Smooth muscle cell (in vitro differentiated cells): ENCODE results near the gene TMCO1. TPM values are rescaled to one million over a fixed set of nuclear protein-coding genes. Genes with fewer than 3 reads are reported as not detected.
A peak's percentile ranks its signal among the peaks of the same experiment; 100 is the strongest.

Source experiments
- DNase-seq: peaks from one replicate; lab custom pipeline; 2025; ENCODE audit not compliant: unreplicated experiment; lab: John Stamatoyannopoulos, UW
- H2AFZ ChIP-seq: fragments of 200-600 bp; sonication (generic); 2 replicates; pipeline ENCODE4 v1.6.0; 2016; ENCODE audit warnings: antibody characterized with exemption, low read depth, mild to moderate bottlenecking
- H3F3A ChIP-seq: fragments of 200-600 bp; sonication (generic); 2 replicates; pipeline ENCODE4 v1.6.0; 2017; ENCODE audit warnings: antibody characterized with exemption, low read depth
- H3K27ac ChIP-seq: fragments of 200-600 bp; sonication (generic); 2 replicates; pipeline ENCODE4 v1.5.1; 2016; ENCODE audit warnings: low read depth, mild to moderate bottlenecking
- H3K27me3 ChIP-seq: fragments of 200-600 bp; sonication (generic); 2 replicates; pipeline ENCODE4 v1.6.1; 2016; ENCODE audit warnings: low read depth, mild to moderate bottlenecking
- H3K36me3 ChIP-seq: fragments of 200-600 bp; sonication (generic); 2 replicates; pipeline ENCODE4 v1.5.1; 2016; ENCODE audit warnings: low read depth
- H3K4me1 ChIP-seq: fragments of 200-600 bp; sonication (generic); 2 replicates; pipeline ENCODE4 v1.5.1; 2016; ENCODE audit warnings: low read depth
- H3K4me2 ChIP-seq: fragments of 200-600 bp; sonication (generic); 2 replicates; pipeline ENCODE4 v1.6.0; 2016; ENCODE audit warnings: mild to moderate bottlenecking
- H3K4me3 ChIP-seq: fragments of 200-600 bp; sonication (generic); 2 replicates; pipeline ENCODE4 v1.5.1; 2016; ENCODE audit warnings: mild to moderate bottlenecking
- H3K79me2 ChIP-seq: fragments of 200-600 bp; sonication (generic); 2 replicates; pipeline ENCODE4 v1.6.0; 2016; ENCODE audit warnings: low read depth, mild to moderate bottlenecking
- H3K9ac ChIP-seq: fragments of 200-600 bp; sonication (generic); 2 replicates; pipeline ENCODE4 v1.6.0; 2016; ENCODE audit warnings: low read depth
- H3K9me3 ChIP-seq: fragments of 200-600 bp; sonication (generic); replicated peaks from 2 replicates; pipeline ENCODE4 v1.5.1; 2016; ENCODE audit warnings: low read depth
- H4K20me1 ChIP-seq: fragments of 200-600 bp; sonication (generic); 2 replicates; pipeline ENCODE4 v1.6.0; 2016; ENCODE audit warnings: low read depth
- CTCF ChIP-seq: fragments of 200-600 bp; sonication (generic); IDR thresholded peaks from 2 replicates; pipeline ENCODE4 v1.5.1; 2017; ENCODE audit warnings: borderline replicate concordance, mild to moderate bottlenecking, antibody characterized with exemption; ENCODE audit not compliant: insufficient read depth, poor library complexity, severe bottlenecking
- WGBS: methylation state at CpG from one replicate; pipeline ENCODE4 v1.1.7; 2016; ENCODE audit warnings: low lambda C conversion rate; 5-methylcytosine and 5-hydroxymethylcytosine counted together
- polyA plus RNA-seq: library from polyadenylated mRNA; unstranded; fragments of >200 nt; fragmentation: Nextera tagmentation; extraction: Ambion mirVana; gene quantifications from 2 replicates; pipeline ENCODE4 v1.2.1, GENCODE V29; 2016
- total RNA-seq: library from RNA; depleted of rRNA; stranded (reverse); fragments of >200 nt; gene quantifications from 2 replicates; pipeline ENCODE4 v1.2.3, GENCODE V29; 2014

The TMCO1 gene
- total and polyA plus RNA-seq, 2 experiments from 2014 or later, result 135 to 146 TPM

GRCh38 chr1:165698761-165699052 is 70.0 kb downstream of the TMCO1 start:
- peak overlapping the region; percentile 95 for H3K27ac ChIP-seq

GRCh38 chr1:165697881-165698760 is 70.5 kb downstream of the TMCO1 start, which contains the start of gene ALDH9A1:
TSS of gene ALDH9A1 (minus strand) at chr1:165698562. CDS start at chr1:165698558, 4 bp downstream.
- no peak for TF ChIP-seq CTCF
- peak within 1 kb of the TSS; percentile 81 for H3K9ac ChIP-seq
- H3K27me3 ChIP-seq, result peaks cover 14% of the 10 kb centered on the region
- H4K20me1 ChIP-seq, result peaks cover 19% of the 10 kb centered on the region
- H2AFZ ChIP-seq, result peak within 1 kb of the TSS; percentile 84
- H3K4me2 ChIP-seq, result peak within 1 kb of the TSS; percentile 96
- H3K4me1 ChIP-seq, result peaks cover 8% of the 10 kb centered on the region
- DNase-seq, result peak; percentile 79
- 1% methylated on average over 62 of the region's 65 CpGs for WGBS
- peak within 1 kb of the TSS; percentile 76 for H3K4me3 ChIP-seq
- peaks cover 9% of the 10 kb centered on the region for H3F3A ChIP-seq
- peaks cover 7% of the 10 kb centered on the region for H3K79me2 ChIP-seq
- H3K9me3 ChIP-seq, result no peaks in the 10 kb centered on the region
- H3K36me3 ChIP-seq, result no peaks in the 10 kb centered on the region
- H3K27ac ChIP-seq, result peak within 1 kb of the TSS; percentile 95

More at GRCh38 chr1:165698761-165699052, 70.0 kb downstream of the TMCO1 start:
- 1% methylated on average over 7 of the region's 7 CpGs for WGBS
- peak overlapping the region; percentile 76 for H3K4me3 ChIP-seq
- peaks cover 19% of the 10 kb centered on the region for H4K20me1 ChIP-seq
- peaks cover 14% of the 10 kb centered on the region for H3K27me3 ChIP-seq
- peaks cover 8% of the 10 kb centered on the region for H3K4me1 ChIP-seq
- H3K4me2 ChIP-seq, result peak overlapping the region; percentile 96
- H3K9ac ChIP-seq, result peak overlapping the region; percentile 81
- H3K79me2 ChIP-seq, result peaks cover 7% of the 10 kb centered on the region
- no peaks in the 10 kb centered on the region for H3K9me3 ChIP-seq
- DNase-seq, result no peak
- H3K36me3 ChIP-seq, result no peaks in the 10 kb centered on the region
- peaks cover 9% of the 10 kb centered on the region for H3F3A ChIP-seq
- H2AFZ ChIP-seq, result peak overlapping the region; percentile 84
- no peak for TF ChIP-seq CTCF

GRCh38 chr1:165697491-165697880 is 71.2 kb downstream of the TMCO1 start:
- no peaks in the 10 kb centered on the region for H3K36me3 ChIP-seq
- H3K4me3 ChIP-seq, result peak overlapping the region; percentile 76
- peak overlapping the region; percentile 84 for H2AFZ ChIP-seq
- no peaks in the 10 kb centered on the region for H3K9me3 ChIP-seq
- H3K4me1 ChIP-seq, result peaks cover 8% of the 10 kb centered on the region
- peaks cover 19% of the 10 kb centered on the region for H4K20me1 ChIP-seq
- peak overlapping the region; percentile 96 for H3K4me2 ChIP-seq
- H3K27ac ChIP-seq, result peak overlapping the region; percentile 95
- TF ChIP-seq CTCF, result no peak
- DNase-seq, result no peak
- peaks cover 7% of the 10 kb centered on the region for H3K79me2 ChIP-seq
- peak overlapping the region; percentile 81 for H3K9ac ChIP-seq
- peaks cover 14% of the 10 kb centered on the region for H3K27me3 ChIP-seq
- H3F3A ChIP-seq, result peaks cover 9% of the 10 kb centered on the region
- 23% methylated on average over 8 of the region's 8 CpGs for WGBS
